GM19193 (cell line): ENCODE results near the gene BPIFB6.

Source experiments
- POLR2A ChIP-seq: IDR thresholded peaks from 4 replicates; pipeline ENCODE4 v1.6.1; 2011; ENCODE audit not compliant: insufficient read depth, insufficient read length; ENCODE audit errors: extremely low read depth

Gene BPIFB6

GRCh38 chr20:33008336-33009213, 22.9 kb upstream of the BPIFB6 start:
- TF ChIP-seq POLR2A: no peak

- no peak for TF ChIP-seq POLR2A
Observed at GRCh38 chr20:33009214-33010132, 22.0 kb upstream of the BPIFB6 start.

- TF ChIP-seq POLR2A: no peak
Observed at GRCh38 chr20:33010133-33010504, 21.3 kb upstream of the BPIFB6 start.

GRCh38 chr20:33010674-33011449, 20.6 kb upstream of the BPIFB6 start:
- TF ChIP-seq POLR2A: no peak

- no peak for TF ChIP-seq POLR2A
Observed at GRCh38 chr20:33012327-33013189, 18.9 kb upstream of the BPIFB6 start.

- no peak for TF ChIP-seq POLR2A
Observed at GRCh38 chr20:33013701-33014326, 17.6 kb upstream of the BPIFB6 start.

GRCh38 chr20:33014336-33015113, 16.9 kb upstream of the BPIFB6 start:
- no peak for TF ChIP-seq POLR2A

GRCh38 chr20:33015114-33015484, 16.3 kb upstream of the BPIFB6 start:
- no peak for TF ChIP-seq POLR2A

- no peak for TF ChIP-seq POLR2A
Observed at GRCh38 chr20:33015700-33016580, 15.5 kb upstream of the BPIFB6 start.

- TF ChIP-seq POLR2A: no peak
Observed at GRCh38 chr20:33016581-33017109, 14.8 kb upstream of the BPIFB6 start.

- TF ChIP-seq POLR2A: no peak
Observed at GRCh38 chr20:33017542-33017941, 13.9 kb upstream of the BPIFB6 start.
